HFFc6 (cell line): Measurements from ENCODE around the gene PRKAG3. TPM values are rescaled to one million over a fixed set of nuclear protein-coding genes. Genes with fewer than 3 reads are reported as not detected.

Experiments
- DNase-seq: peaks from one replicate; pipeline ENCODE4 v3.0.0-alpha.2; 2018
- H3K27ac Mint-ChIP-seq: 2 replicates; pipeline ENCODE4 v1.8.0; 2020; ENCODE audit warnings: mild to moderate bottlenecking, mixed read lengths
- H3K27me3 Mint-ChIP-seq: 2 replicates; pipeline ENCODE4 v1.8.0; 2021; ENCODE audit warnings: mild to moderate bottlenecking, moderate library complexity, mixed read lengths; ENCODE audit not compliant: insufficient read depth
- H3K36me3 Mint-ChIP-seq: 2 replicates; pipeline ENCODE4 v1.8.0; 2021; ENCODE audit warnings: low read depth, mixed read lengths
- H3K4me1 Mint-ChIP-seq: 2 replicates; pipeline ENCODE4 v1.8.0; 2020; ENCODE audit warnings: low read depth, mixed read lengths
- H3K4me3 Mint-ChIP-seq: 2 replicates; pipeline ENCODE4 v1.8.0; 2020; ENCODE audit warnings: mild to moderate bottlenecking, moderate library complexity, mixed read lengths
- H3K9me3 Mint-ChIP-seq: 2 replicates; pipeline ENCODE4 v1.8.0; 2020; ENCODE audit warnings: mild to moderate bottlenecking, mixed read lengths
- CTCF ChIP-seq: fragments of 200-600 bp; sonication (generic); IDR thresholded peaks from 2 replicates; pipeline ENCODE4 v1.5.0; 2021; ENCODE audit warnings: antibody characterized with exemption, mild to moderate bottlenecking
- total RNA-seq, 6 experiments: library from RNA; stranded (reverse); fragmentation: NEBNext Ultra II Directional; extraction: Animal tissue kit (Norgen Biotek cat#: 25700); gene quantifications; 2 replicates in 1 of 6; 3 replicates in 5 of 6; pipeline ENCODE4 v1.2.3, GENCODE V29; 2021

PRKAG3 gene
- total RNA-seq, 6 experiments from 2014 or later = not detected

- Mint-ChIP-seq H3K4me1 (no peaks in the 10 kb centered on the region), H3K27ac (no peak overlapping the region), H3K9me3 (no peaks in the 10 kb centered on the region), H3K4me3 (no peak overlapping the region), H3K27me3 (peaks cover 49% of the 10 kb centered on the region), H3K36me3 (no peaks in the 10 kb centered on the region)
- TF ChIP-seq CTCF = no peak
- DNase-seq = no peak
These were observed 42.0 kb upstream of the PRKAG3 start for GRCh38 chr2:218873359-218874194.

- no peaks in the 10 kb centered on the region for H3K4me1 Mint-ChIP-seq
- H3K27ac Mint-ChIP-seq = no peak overlapping the region
- no peak for DNase-seq
- no peak overlapping the region for H3K4me3 Mint-ChIP-seq
- no peak for TF ChIP-seq CTCF
- no peaks in the 10 kb centered on the region for H3K9me3 Mint-ChIP-seq
- peaks cover 50% of the 10 kb centered on the region for H3K27me3 Mint-ChIP-seq
- no peaks in the 10 kb centered on the region for H3K36me3 Mint-ChIP-seq
These were observed 41.2 kb upstream of the PRKAG3 start for GRCh38 chr2:218872645-218873358.

- Mint-ChIP-seq H3K4me3 (no peak overlapping the region), H3K4me1 (no peaks in the 10 kb centered on the region), H3K36me3 (no peaks in the 10 kb centered on the region), H3K27me3 (peaks cover 58% of the 10 kb centered on the region), H3K27ac (no peak overlapping the region), H3K9me3 (no peaks in the 10 kb centered on the region)
- no peak for TF ChIP-seq CTCF
- DNase-seq = no peak
These were observed 40.0 kb upstream of the PRKAG3 start for GRCh38 chr2:218871345-218872302.

GRCh38 chr2:218870984-218871344, 39.4 kb upstream of the PRKAG3 start:
- no peaks in the 10 kb centered on the region for H3K4me1 Mint-ChIP-seq
- no peaks in the 10 kb centered on the region for H3K9me3 Mint-ChIP-seq
- DNase-seq = no peak
- no peak for TF ChIP-seq CTCF
- H3K27ac Mint-ChIP-seq = no peak overlapping the region
- peaks cover 56% of the 10 kb centered on the region for H3K27me3 Mint-ChIP-seq
- H3K36me3 Mint-ChIP-seq = no peaks in the 10 kb centered on the region
- no peak overlapping the region for H3K4me3 Mint-ChIP-seq

GRCh38 chr2:218869064-218869463, 37.5 kb upstream of the PRKAG3 start:
- H3K9me3 Mint-ChIP-seq = no peaks in the 10 kb centered on the region
- DNase-seq = no peak
- TF ChIP-seq CTCF = no peak
- H3K27ac Mint-ChIP-seq = no peak overlapping the region
- no peaks in the 10 kb centered on the region for H3K4me1 Mint-ChIP-seq
- H3K36me3 Mint-ChIP-seq = no peaks in the 10 kb centered on the region
- H3K4me3 Mint-ChIP-seq = no peak overlapping the region
- peaks cover 54% of the 10 kb centered on the region for H3K27me3 Mint-ChIP-seq
